Measurements from ENCODE around the gene HSBP1L1. TPM values are rescaled to one million over a fixed set of nuclear protein-coding genes. Genes with fewer than 3 reads are reported as not detected.

HSBP1L1 gene
- total RNA-seq (2022; extraction: Qiagen RNA extraction; ENCODE audit: low read depth): 9.3 to 12.8 TPM (median 11.0 TPM) in 5 replicates

GRCh38 chr18:79964330-79965118 is at the start of gene HSBP1L1:
HSBP1L1 (plus strand) TSS chr18:79964643; CDS start chr18:79964736, 93 bp downstream.

GRCh38 chr18:79951545-79952455 is 12.6 kb upstream of the HSBP1L1 start, which contains the start of gene SLC66A2:
SLC66A2 (minus strand) TSS chr18:79951653; CDS start chr18:79950926, 727 bp downstream.

GRCh38 chr18:79988451-79989194 is 24.2 kb downstream of the HSBP1L1 start, which contains the start of gene TXNL4A:
TXNL4A (minus strand) TSS chr18:79988563; CDS start chr18:79988392, 171 bp downstream.

Other genes starting within 250 kb of the HSBP1L1 start
- not detected in 5 replicates for gene KCNG2, start 166.7 kb upstream of the HSBP1L1 start, total RNA-seq (2022; extraction: Qiagen RNA extraction; ENCODE audit: low read depth)
- gene SLC66A2, start 13.0 kb upstream of the HSBP1L1 start, total RNA-seq (2022; extraction: Qiagen RNA extraction; ENCODE audit: low read depth): 13.9 to 17.5 TPM (median 17.4 TPM) in 5 replicates
- 91.5 to 148 TPM (median 142 TPM) in 5 replicates for gene TXNL4A, start 23.9 kb downstream of the HSBP1L1 start, total RNA-seq (2022; extraction: Qiagen RNA extraction; ENCODE audit: low read depth)
- gene RBFA, start 69.8 kb downstream of the HSBP1L1 start, total RNA-seq (2022; extraction: Qiagen RNA extraction; ENCODE audit: low read depth): 28.2 to 31.6 TPM (median 30.2 TPM) in 5 replicates
- gene ADNP2, start 144.6 kb downstream of the HSBP1L1 start, total RNA-seq (2022; extraction: Qiagen RNA extraction; ENCODE audit: low read depth): 13.0 to 13.6 TPM (median 13.3 TPM) in 5 replicates

All from A549 treated with DMSO at 1 μM for 4 hours (cell line).